ENCODE measurements around the gene PIKFYVE.
"Not testable (repeated sequence)": the region's sequence is repeated elsewhere in the genome, so short reads cannot be mapped to it uniquely, and the experiment has no call there.

The PIKFYVE gene, protein sequence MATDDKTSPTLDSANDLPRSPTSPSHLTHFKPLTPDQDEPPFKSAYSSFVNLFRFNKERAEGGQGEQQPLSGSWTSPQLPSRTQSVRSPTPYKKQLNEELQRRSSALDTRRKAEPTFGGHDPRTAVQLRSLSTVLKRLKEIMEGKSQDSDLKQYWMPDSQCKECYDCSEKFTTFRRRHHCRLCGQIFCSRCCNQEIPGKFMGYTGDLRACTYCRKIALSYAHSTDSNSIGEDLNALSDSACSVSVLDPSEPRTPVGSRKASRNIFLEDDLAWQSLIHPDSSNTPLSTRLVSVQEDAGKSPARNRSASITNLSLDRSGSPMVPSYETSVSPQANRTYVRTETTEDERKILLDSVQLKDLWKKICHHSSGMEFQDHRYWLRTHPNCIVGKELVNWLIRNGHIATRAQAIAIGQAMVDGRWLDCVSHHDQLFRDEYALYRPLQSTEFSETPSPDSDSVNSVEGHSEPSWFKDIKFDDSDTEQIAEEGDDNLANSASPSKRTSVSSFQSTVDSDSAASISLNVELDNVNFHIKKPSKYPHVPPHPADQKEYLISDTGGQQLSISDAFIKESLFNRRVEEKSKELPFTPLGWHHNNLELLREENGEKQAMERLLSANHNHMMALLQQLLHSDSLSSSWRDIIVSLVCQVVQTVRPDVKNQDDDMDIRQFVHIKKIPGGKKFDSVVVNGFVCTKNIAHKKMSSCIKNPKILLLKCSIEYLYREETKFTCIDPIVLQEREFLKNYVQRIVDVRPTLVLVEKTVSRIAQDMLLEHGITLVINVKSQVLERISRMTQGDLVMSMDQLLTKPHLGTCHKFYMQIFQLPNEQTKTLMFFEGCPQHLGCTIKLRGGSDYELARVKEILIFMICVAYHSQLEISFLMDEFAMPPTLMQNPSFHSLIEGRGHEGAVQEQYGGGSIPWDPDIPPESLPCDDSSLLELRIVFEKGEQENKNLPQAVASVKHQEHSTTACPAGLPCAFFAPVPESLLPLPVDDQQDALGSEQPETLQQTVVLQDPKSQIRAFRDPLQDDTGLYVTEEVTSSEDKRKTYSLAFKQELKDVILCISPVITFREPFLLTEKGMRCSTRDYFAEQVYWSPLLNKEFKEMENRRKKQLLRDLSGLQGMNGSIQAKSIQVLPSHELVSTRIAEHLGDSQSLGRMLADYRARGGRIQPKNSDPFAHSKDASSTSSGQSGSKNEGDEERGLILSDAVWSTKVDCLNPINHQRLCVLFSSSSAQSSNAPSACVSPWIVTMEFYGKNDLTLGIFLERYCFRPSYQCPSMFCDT (N-terminal part only)

DNA sequence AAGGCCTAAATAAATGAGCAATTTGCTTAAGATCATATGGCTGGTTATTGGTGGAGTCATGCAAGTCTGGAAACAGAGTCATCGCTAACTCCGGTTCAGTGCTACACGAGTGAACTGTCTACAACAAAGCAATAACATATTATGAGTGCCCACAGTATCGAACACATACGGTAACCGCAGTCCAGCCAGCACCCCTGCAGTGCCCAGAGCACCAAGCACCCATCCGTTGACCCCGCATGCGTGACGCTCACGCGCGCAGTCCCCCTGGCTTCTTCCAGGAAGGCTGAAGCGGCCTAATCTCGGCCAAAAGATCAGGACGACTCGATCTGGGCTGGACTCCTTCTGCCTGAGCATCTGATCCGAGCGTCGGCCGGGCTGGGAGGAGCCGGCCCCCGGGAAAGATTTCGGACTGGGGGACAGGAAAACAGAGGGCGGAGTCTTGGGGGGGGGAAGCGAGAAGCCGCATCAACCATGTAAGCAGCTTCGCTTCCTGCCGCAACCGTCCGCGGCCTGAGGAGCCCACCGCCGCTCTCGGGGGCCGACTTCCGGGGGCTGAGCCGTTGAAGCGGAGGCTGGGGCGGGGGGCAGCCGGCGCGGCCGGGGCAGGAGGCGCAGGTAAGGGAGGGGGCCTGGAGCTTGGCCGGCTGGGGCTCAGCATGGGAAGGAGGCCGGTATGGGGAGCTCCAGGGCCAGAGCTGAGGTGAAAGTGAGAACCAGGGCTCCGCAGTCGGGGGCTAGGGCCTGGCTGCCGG is at the start of gene PIKFYVE:
Gene PIKFYVE (plus strand): TSS at position 455 of the 752 bp plus-strand sequence. CDS start 5,265 bp downstream, outside the sequence.
- DNase-seq (ENCODE audit: low spot score), result peak; percentile 99

GRCh38 chr2:208221873-208222272 is 44.2 kb upstream of the PIKFYVE start:
- not testable (repeated sequence) for DNase-seq (ENCODE audit: low spot score)

- DNase-seq (ENCODE audit: low spot score), result no peak
Observed at GRCh38 chr2:208222351-208222750, 43.7 kb upstream of the PIKFYVE start.

GRCh38 chr2:208224802-208225201 is 41.3 kb upstream of the PIKFYVE start:
- no peak for DNase-seq (ENCODE audit: low spot score)

- no peak for DNase-seq (ENCODE audit: low spot score)
Observed at GRCh38 chr2:208227581-208228232, 38.3 kb upstream of the PIKFYVE start.

- DNase-seq (ENCODE audit: low spot score), result no peak
Observed at GRCh38 chr2:208228476-208228875, 37.6 kb upstream of the PIKFYVE start.

DNA sequence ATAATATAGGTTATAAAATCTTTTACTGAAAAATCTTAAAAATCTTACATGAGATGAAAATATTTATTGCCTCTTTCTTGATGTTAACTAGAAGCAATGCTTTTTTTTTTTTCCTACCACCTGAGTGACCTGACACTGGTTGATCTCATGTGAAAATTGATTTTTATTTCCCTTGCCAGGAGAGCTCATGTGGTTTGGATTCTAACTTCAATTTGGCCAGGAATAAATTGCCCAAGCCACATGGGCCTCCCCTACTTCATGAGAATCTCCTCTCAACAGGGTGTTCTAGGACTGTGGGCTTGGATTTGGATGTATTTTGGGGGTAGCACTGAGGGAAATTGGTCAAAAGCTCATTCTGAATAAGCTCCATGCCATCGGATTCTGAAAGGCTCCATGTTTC is 31.3 kb upstream of the PIKFYVE start:
- no peak for DNase-seq (ENCODE audit: low spot score)

- no peak for DNase-seq (ENCODE audit: low spot score)
Observed at GRCh38 chr2:208235860-208236259, 30.2 kb upstream of the PIKFYVE start.

GRCh38 chr2:208239770-208240493 is 26.1 kb upstream of the PIKFYVE start:
- no peak for DNase-seq (ENCODE audit: low spot score)

DNA sequence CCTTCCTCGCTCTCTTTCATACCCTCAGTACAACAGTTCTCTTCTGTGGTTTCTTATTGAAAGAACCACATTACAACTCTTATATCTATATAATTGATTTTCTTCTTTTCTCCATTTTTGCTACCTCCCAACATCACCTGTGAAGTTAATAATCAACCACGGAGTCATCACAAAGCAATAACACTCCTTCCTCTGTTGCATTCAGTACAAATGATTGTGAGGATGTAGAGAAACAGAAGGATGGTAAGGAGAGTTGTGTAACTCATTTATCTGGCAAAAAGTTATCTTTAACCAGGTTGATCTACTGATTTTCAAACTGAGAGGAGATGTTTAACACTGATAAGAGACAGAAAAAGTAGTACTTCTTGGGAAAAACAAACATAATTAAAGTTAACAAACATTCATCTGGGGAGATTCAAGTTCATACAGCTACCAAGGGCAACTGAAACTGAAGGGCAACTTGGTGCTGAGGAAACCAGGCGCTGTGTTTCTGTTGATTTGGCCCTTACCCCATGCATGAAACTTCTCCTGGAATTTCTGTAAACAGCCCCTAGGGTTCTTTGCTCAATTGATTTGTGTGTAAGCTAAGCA is 25.3 kb upstream of the PIKFYVE start:
- no peak for DNase-seq (ENCODE audit: low spot score)

DNA sequence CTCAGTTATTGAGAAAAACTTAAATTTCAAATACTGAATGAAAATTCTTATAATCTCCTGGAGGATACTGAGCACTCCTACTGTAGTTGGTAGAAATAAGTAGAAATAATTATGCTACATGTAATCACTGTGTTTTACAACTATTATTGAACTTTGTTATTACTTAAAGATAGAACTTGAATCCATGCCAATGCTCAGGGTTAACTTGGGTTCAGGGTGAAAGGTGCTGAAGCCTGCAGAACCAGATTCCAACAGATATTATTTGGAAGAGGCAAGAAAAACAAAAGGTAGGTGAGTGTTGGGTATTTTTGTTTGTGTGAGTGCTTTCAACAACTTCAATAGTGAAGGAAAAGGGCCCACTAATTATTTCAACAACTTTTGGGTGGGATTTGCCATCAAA is 21.6 kb upstream of the PIKFYVE start:
- DNase-seq (ENCODE audit: low spot score), result no peak

DNA sequence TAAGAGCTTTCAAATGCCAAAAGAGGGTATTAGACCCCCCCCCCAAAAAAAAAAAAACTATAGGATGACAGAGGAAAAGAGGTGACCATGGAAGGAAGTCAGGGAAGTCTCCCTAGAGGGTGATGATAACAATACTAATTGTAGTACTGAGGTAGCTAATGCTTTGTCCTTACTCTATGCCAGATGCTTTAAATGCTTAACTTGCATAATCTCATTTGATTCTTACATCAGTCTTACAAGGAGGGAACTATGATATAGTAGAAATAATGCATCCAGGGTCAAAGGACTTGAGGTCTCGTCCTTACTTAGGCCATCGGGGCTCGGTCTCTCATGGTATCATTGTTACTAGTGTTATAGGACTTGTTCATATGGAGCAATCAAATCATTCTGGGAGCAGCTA is 20.3 kb upstream of the PIKFYVE start:
- DNase-seq (ENCODE audit: low spot score), result no peak

DNA sequence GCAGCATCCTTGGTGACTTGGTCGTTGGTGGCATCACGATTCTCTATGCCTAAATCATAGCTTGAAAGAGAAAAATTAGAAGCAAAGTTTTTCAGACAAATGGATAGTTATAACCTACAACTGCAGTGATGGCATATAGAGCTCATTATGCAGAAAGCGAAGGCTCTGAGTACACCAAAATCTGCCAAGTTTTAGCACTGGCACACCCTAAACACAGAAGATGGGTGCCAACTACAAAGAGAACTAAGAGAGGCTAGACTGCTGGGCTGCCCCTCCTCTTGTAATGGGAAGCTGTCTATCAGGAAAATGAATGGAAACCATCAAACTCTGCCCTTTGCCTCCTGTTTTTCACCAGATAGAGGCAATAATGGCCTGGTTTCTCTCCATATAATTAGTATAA is 17.5 kb upstream of the PIKFYVE start:
- no peak for DNase-seq (ENCODE audit: low spot score)

GRCh38 chr2:208249296-208249695 is 16.8 kb upstream of the PIKFYVE start:
- no peak for DNase-seq (ENCODE audit: low spot score)

GRCh38 chr2:208250388-208250787 is 15.7 kb upstream of the PIKFYVE start:
- no peak for DNase-seq (ENCODE audit: low spot score)

GRCh38 chr2:208251098-208251497 is 15.0 kb upstream of the PIKFYVE start:
- DNase-seq (ENCODE audit: low spot score), result no peak

GRCh38 chr2:208252716-208253492 is 13.2 kb upstream of the PIKFYVE start:
- DNase-seq (ENCODE audit: low spot score), result no peak

GRCh38 chr2:208253600-208254117 is 12.4 kb upstream of the PIKFYVE start:
- no peak for DNase-seq (ENCODE audit: low spot score)
